Neural progenitor cell (in vitro differentiated cells): ENCODE data around the gene PPP2R5C. TPM values are rescaled to one million over a fixed set of nuclear protein-coding genes. Genes with fewer than 3 reads are reported as not detected.

Experiments
- DNase-seq: peaks from one replicate; pipeline ENCODE4 v3.0.0-alpha.2; 2016; ENCODE audit warnings: low spot score
- H2AFZ ChIP-seq: fragments of 200-600 bp; sonication (generic); replicated peaks from 2 replicates; pipeline ENCODE4 v1.6.1; 2016; ENCODE audit warnings: antibody characterized with exemption
- H3F3A ChIP-seq: fragments of 200-600 bp; sonication (generic); 2 replicates; pipeline ENCODE4 v1.6.1; 2016; ENCODE audit warnings: antibody characterized with exemption, low read depth
- H3K27ac ChIP-seq: fragments of 200-600 bp; sonication (generic); 2 replicates; pipeline ENCODE4 v1.5.1; 2016; ENCODE audit warnings: mild to moderate bottlenecking
- H3K27me3 ChIP-seq: fragments of 200-600 bp; sonication (generic); 2 replicates; pipeline ENCODE4 v1.6.1; 2016; ENCODE audit warnings: mild to moderate bottlenecking, moderate library complexity
- H3K36me3 ChIP-seq: fragments of 200-600 bp; sonication (generic); 2 replicates; pipeline ENCODE4 v1.5.1; 2016
- H3K4me1 ChIP-seq: fragments of 200-600 bp; sonication (generic); 2 replicates; pipeline ENCODE4 v1.6.1; 2016; ENCODE audit warnings: mixed run types
- H3K4me2 ChIP-seq: fragments of 200-600 bp; sonication (generic); 2 replicates; pipeline ENCODE4 v1.6.1; 2016
- H3K4me3 ChIP-seq: fragments of 200-600 bp; sonication (generic); 2 replicates; pipeline ENCODE4 v1.5.1; 2016
- H3K79me2 ChIP-seq: fragments of 200-600 bp; sonication (generic); 2 replicates; pipeline ENCODE4 v1.6.1; 2016; ENCODE audit warnings: low read depth
- H3K9ac ChIP-seq: fragments of 200-600 bp; sonication (generic); 2 replicates; pipeline ENCODE4 v1.6.1; 2016
- H3K9me3 ChIP-seq: fragments of 200-600 bp; sonication (generic); 2 replicates; pipeline ENCODE4 v1.5.1; 2016; ENCODE audit warnings: low read depth
- H4K20me1 ChIP-seq: fragments of 200-600 bp; sonication (generic); 2 replicates; pipeline ENCODE4 v1.6.1; 2016; ENCODE audit warnings: low read depth
- H3K27ac Mint-ChIP-seq: 3 replicates; pipeline ENCODE4 v1.8.0; 2021; ENCODE audit warnings: mixed read lengths
- H3K27me3 Mint-ChIP-seq: 2 replicates; pipeline ENCODE4 v1.8.0; 2022; ENCODE audit warnings: low read depth, mild to moderate bottlenecking, inconsistent platforms, moderate library complexity, mixed read lengths; ENCODE audit not compliant: insufficient read depth
- H3K36me3 Mint-ChIP-seq: 3 replicates; pipeline ENCODE4 v1.8.0; 2021; ENCODE audit warnings: mixed read lengths
- H3K4me1 Mint-ChIP-seq: 3 replicates; pipeline ENCODE4 v1.8.0; 2021; ENCODE audit warnings: mixed read lengths
- H3K4me3 Mint-ChIP-seq: 3 replicates; pipeline ENCODE4 v1.8.0; 2021; ENCODE audit warnings: mild to moderate bottlenecking, moderate library complexity, mixed read lengths
- H3K9me3 Mint-ChIP-seq: 3 replicates; pipeline ENCODE4 v1.8.0; 2020; ENCODE audit warnings: mixed read lengths
- CTCF ChIP-seq: fragments of 200-600 bp; sonication (generic); IDR thresholded peaks from 2 replicates; pipeline ENCODE4 v1.5.1; 2017; ENCODE audit warnings: antibody characterized with exemption, mild to moderate bottlenecking
- EZH2 ChIP-seq: fragments of 200-600 bp; sonication (generic); IDR thresholded peaks from 2 replicates; pipeline ENCODE4 v1.6.1; 2017; ENCODE audit warnings: antibody characterized with exemption, mild to moderate bottlenecking, moderate library complexity
- EZH2phosphoT487 ChIP-seq: fragments of 200-600 bp; sonication (generic); IDR thresholded peaks from 2 replicates; pipeline ENCODE4 v1.6.1; 2017; ENCODE audit warnings: antibody characterized with exemption
- total RNA-seq: library from RNA; depleted of rRNA; stranded (reverse); fragments of >200 nt; gene quantifications from 2 replicates; pipeline ENCODE4 v1.2.3, GENCODE V29; 2015; ENCODE audit warnings: low replicate concordance

PPP2R5C gene
- total RNA-seq, 1 donor from 2014 or later = 183 TPM

DNA sequence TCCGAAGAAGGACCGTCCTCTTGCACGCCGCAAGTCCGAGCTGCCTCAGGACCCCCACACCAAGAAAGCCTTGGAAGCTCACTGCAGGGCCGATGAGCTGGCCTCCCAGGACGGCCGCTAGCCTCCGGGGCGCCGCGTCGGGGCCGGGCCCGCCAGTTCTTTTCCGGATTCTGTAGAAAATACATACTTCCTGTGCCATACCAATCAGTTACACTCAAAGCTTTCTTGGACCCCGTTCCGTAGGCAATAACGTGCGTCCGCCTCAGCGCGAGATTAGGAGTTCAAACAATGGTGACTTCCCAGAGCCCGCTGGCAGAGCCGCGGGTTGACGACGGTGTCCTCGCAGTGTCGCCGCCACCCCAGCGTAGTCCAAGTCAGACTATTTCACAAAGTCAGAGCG, 163.6 kb downstream of the PPP2R5C start:
- no peak overlapping the region for H3K4me2 ChIP-seq
- no peak overlapping the region for H3K27ac ChIP-seq
- H3K27ac Mint-ChIP-seq = no peak overlapping the region
- H3K9ac ChIP-seq = no peak overlapping the region
- no peaks in the 10 kb centered on the region for H3K27me3 ChIP-seq
- H3K27me3 Mint-ChIP-seq = peaks cover 8% of the 10 kb centered on the region
- no peaks in the 10 kb centered on the region for H3K4me1 Mint-ChIP-seq
- H3K36me3 ChIP-seq = no peaks in the 10 kb centered on the region
- TF ChIP-seq EZH2 (no peak), CTCF (no peak)
- H3K9me3 Mint-ChIP-seq = no peaks in the 10 kb centered on the region
- H3K9me3 ChIP-seq = no peaks in the 10 kb centered on the region
- H3K4me3 ChIP-seq = no peak overlapping the region
- no peak overlapping the region for H2AFZ ChIP-seq
- DNase-seq = no peak
- no peak overlapping the region for H3K4me3 Mint-ChIP-seq
- H3K79me2 ChIP-seq = no peaks in the 10 kb centered on the region
- no peaks in the 10 kb centered on the region for H3K4me1 ChIP-seq
- no peaks in the 10 kb centered on the region for H4K20me1 ChIP-seq
- no peaks in the 10 kb centered on the region for H3F3A ChIP-seq
- H3K36me3 Mint-ChIP-seq = peaks cover 6% of the 10 kb centered on the region

GRCh38 chr14:101926085-101926484, 164.6 kb downstream of the PPP2R5C start:
- DNase-seq = no peak
- H3K27me3 Mint-ChIP-seq = peaks cover 7% of the 10 kb centered on the region
- Histone ChIP-seq H3K9me3 (no peaks in the 10 kb centered on the region), H3K27ac (no peak overlapping the region), H3K27me3 (no peaks in the 10 kb centered on the region), H2AFZ (no peak overlapping the region), H3K36me3 (no peaks in the 10 kb centered on the region), H3K9ac (no peak overlapping the region), H3K79me2 (no peaks in the 10 kb centered on the region), H3K4me3 (no peak overlapping the region), H3K4me1 (no peaks in the 10 kb centered on the region), H3K4me2 (no peak overlapping the region), H4K20me1 (no peaks in the 10 kb centered on the region), H3F3A (no peaks in the 10 kb centered on the region)
- H3K4me1 Mint-ChIP-seq = no peaks in the 10 kb centered on the region
- no peak overlapping the region for H3K4me3 Mint-ChIP-seq
- no peaks in the 10 kb centered on the region for H3K9me3 Mint-ChIP-seq
- no peak overlapping the region for H3K27ac Mint-ChIP-seq
- TF ChIP-seq EZH2 = no peak
- no peak for TF ChIP-seq CTCF
- no peak for TF ChIP-seq EZH2phosphoT487
- peaks cover 6% of the 10 kb centered on the region for H3K36me3 Mint-ChIP-seq

DNA sequence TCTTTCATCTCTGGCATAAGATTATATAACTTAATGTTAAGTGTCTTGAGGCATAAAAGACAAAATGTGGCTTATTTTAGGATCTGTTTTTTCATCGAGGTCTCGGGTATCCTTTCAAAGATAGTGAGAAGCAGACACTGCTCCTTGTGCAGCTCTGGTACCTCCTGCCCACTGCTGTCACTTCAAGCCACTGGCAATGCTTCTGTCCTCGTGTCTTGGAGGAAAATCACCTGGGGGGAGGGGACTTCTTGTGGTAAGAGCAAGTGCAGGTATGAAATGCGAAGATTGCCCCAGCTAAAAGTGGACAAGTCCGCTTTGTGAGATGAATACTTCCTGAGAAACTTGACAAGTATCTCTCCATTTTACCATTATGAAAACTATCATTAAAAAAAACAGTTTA, 165.1 kb downstream of the PPP2R5C start:
- no peak overlapping the region for H3K4me3 Mint-ChIP-seq
- no peaks in the 10 kb centered on the region for H3K9me3 ChIP-seq
- H3K27me3 ChIP-seq = no peaks in the 10 kb centered on the region
- no peaks in the 10 kb centered on the region for H3K4me1 ChIP-seq
- no peaks in the 10 kb centered on the region for H3K9me3 Mint-ChIP-seq
- H4K20me1 ChIP-seq = no peaks in the 10 kb centered on the region
- H3K27ac ChIP-seq = no peak overlapping the region
- H2AFZ ChIP-seq = no peak overlapping the region
- no peaks in the 10 kb centered on the region for H3K4me1 Mint-ChIP-seq
- no peaks in the 10 kb centered on the region for H3K36me3 ChIP-seq
- no peak overlapping the region for H3K9ac ChIP-seq
- no peaks in the 10 kb centered on the region for H3K79me2 ChIP-seq
- no peak overlapping the region for H3K4me2 ChIP-seq
- no peak overlapping the region for H3K27ac Mint-ChIP-seq
- no peak overlapping the region for H3K4me3 ChIP-seq
- H3K27me3 Mint-ChIP-seq = peaks cover 6% of the 10 kb centered on the region
- DNase-seq = no peak
- H3K36me3 Mint-ChIP-seq = peaks cover 6% of the 10 kb centered on the region
- no peaks in the 10 kb centered on the region for H3F3A ChIP-seq
- TF ChIP-seq EZH2phosphoT487 = no peak
- TF ChIP-seq EZH2 = no peak
- no peak for TF ChIP-seq CTCF

DNA sequence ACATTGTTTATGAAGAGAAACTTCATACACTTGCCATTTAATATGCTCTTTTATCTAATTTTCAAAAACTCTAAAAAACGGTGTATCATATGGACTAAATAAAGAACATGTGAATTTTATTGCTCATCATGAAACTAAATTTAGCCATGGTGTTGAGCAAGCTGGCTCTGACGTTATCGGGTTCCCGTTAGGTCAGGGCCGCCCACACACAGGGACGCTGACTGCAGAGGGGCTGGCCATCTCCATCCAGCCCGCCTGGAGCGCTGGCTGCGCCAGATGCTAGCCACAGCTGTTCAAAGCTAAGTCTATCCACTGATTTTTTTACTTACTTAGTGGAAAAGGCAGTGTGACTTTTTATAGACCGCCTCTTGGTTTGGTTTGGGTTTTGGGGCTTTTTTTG, 166.3 kb downstream of the PPP2R5C start:
- H4K20me1 ChIP-seq = no peaks in the 10 kb centered on the region
- no peak overlapping the region for H3K27ac ChIP-seq
- no peak overlapping the region for H3K27ac Mint-ChIP-seq
- H3K79me2 ChIP-seq = no peaks in the 10 kb centered on the region
- H3K36me3 ChIP-seq = no peaks in the 10 kb centered on the region
- no peaks in the 10 kb centered on the region for H3K9me3 Mint-ChIP-seq
- H2AFZ ChIP-seq = no peak overlapping the region
- no peaks in the 10 kb centered on the region for H3K9me3 ChIP-seq
- no peaks in the 10 kb centered on the region for H3F3A ChIP-seq
- peaks cover 3% of the 10 kb centered on the region for H3K36me3 Mint-ChIP-seq
- no peak for TF ChIP-seq EZH2phosphoT487
- TF ChIP-seq CTCF = no peak
- no peak for TF ChIP-seq EZH2
- H3K27me3 ChIP-seq = no peaks in the 10 kb centered on the region
- no peak for DNase-seq
- H3K9ac ChIP-seq = no peak overlapping the region
- H3K27me3 Mint-ChIP-seq = peaks cover 6% of the 10 kb centered on the region
- no peak overlapping the region for H3K4me2 ChIP-seq
- no peaks in the 10 kb centered on the region for H3K4me1 ChIP-seq
- no peak overlapping the region for H3K4me3 ChIP-seq
- H3K4me3 Mint-ChIP-seq = no peak overlapping the region
- no peaks in the 10 kb centered on the region for H3K4me1 Mint-ChIP-seq
